Calu3 (cell line): ENCODE results near the gene ZDHHC16. TPM values are rescaled to one million over a fixed set of nuclear protein-coding genes. Genes with fewer than 3 reads are reported as not detected.

Experiments used
- BruUV-seq: library from RNA; stranded (reverse); fragments of 400-500 nt; replicated peaks from 2 replicates; lab custom pipeline; 2021; lab: Mats Ljungman, UMichigan
- CTCF ChIA-PET: fragments of 300-600 bp; sonication (Branson Sonifier 250); formaldehyde crosslinking; loops from one replicate; lab custom pipeline; 2022; ENCODE audit warnings: antibody characterized with exemption; lab: Charles Lee
- DNase-seq: peaks from one replicate; pipeline ENCODE4 v3.0.0; 2022
- H3K27ac Mint-ChIP-seq: one replicate; pipeline ENCODE4 v1.8.0; 2022; ENCODE audit warnings: mixed read lengths; ENCODE audit not compliant: unreplicated experiment
- H3K27me3 Mint-ChIP-seq: one replicate; pipeline ENCODE4 v1.8.0; 2022; ENCODE audit warnings: mixed read lengths; ENCODE audit not compliant: unreplicated experiment
- H3K36me3 Mint-ChIP-seq: one replicate; pipeline ENCODE4 v1.8.0; 2022; ENCODE audit warnings: mild to moderate bottlenecking, moderate library complexity, mixed read lengths; ENCODE audit not compliant: insufficient read depth, unreplicated experiment
- H3K4me1 Mint-ChIP-seq: one replicate; pipeline ENCODE4 v1.8.0; 2022; ENCODE audit warnings: mild to moderate bottlenecking, low read depth, mixed read lengths; ENCODE audit not compliant: unreplicated experiment
- H3K4me3 Mint-ChIP-seq: one replicate; pipeline ENCODE4 v1.8.0; 2022; ENCODE audit warnings: mild to moderate bottlenecking, low read depth, moderate library complexity, mixed read lengths; ENCODE audit not compliant: unreplicated experiment
- H3K9me3 Mint-ChIP-seq: one replicate; pipeline ENCODE4 v1.8.0; 2022; ENCODE audit warnings: low read depth, mixed read lengths; ENCODE audit not compliant: unreplicated experiment
- CTCF ChIP-seq: fragments of 200-600 bp; IDR thresholded peaks from one replicate; pipeline ENCODE4 v1.8.0; 2022; ENCODE audit warnings: antibody characterized with exemption; ENCODE audit not compliant: unreplicated experiment
- intact Hi-C: fragments of 100-400 bp; cut with micrococcal nuclease; formaldehyde crosslinking; loops from one replicate; pipeline ENCODE4 v1.10.0; 2022; ENCODE audit not compliant: unreplicated experiment
- total RNA-seq: library from RNA; stranded (reverse); gene quantifications from 2 replicates; pipeline ENCODE4 v1.2.3, GENCODE V29; 2022

ZDHHC16 gene
- total RNA-seq, 1 experiment from 2014 or later: 27.7 TPM

GRCh38 chr10:97483921-97484320 lies 37.9 kb downstream of the ZDHHC16 start:
- no peak for TF ChIP-seq CTCF
- no peak for DNase-seq
- Mint-ChIP-seq H3K4me1 (no peaks in the 10 kb centered on the region), H3K4me3 (no peak overlapping the region), H3K9me3 (no peaks in the 10 kb centered on the region), H3K27me3 (no peaks in the 10 kb centered on the region), H3K27ac (no peak overlapping the region), H3K36me3 (peaks cover 20% of the 10 kb centered on the region)
- intact Hi-C loops: no loop called here
- BruUV-seq: no TSS peak
- CTCF ChIA-PET: no interaction called here

GRCh38 chr10:97485647-97486281 lies 39.8 kb downstream of the ZDHHC16 start:
- no TSS peak for BruUV-seq
- no peak for DNase-seq
- no peaks in the 10 kb centered on the region for H3K27me3 Mint-ChIP-seq
- H3K9me3 Mint-ChIP-seq: no peaks in the 10 kb centered on the region
- H3K4me3 Mint-ChIP-seq: no peak overlapping the region
- no peaks in the 10 kb centered on the region for H3K4me1 Mint-ChIP-seq
- no peak overlapping the region for H3K27ac Mint-ChIP-seq
- peaks cover 12% of the 10 kb centered on the region for H3K36me3 Mint-ChIP-seq
- CTCF ChIA-PET: no interaction called here
- intact Hi-C loops: no loop called here
- TF ChIP-seq CTCF: no peak

GRCh38 chr10:97490592-97490991 lies 44.6 kb downstream of the ZDHHC16 start:
- CTCF ChIA-PET: no interaction called here
- no peaks in the 10 kb centered on the region for H3K27me3 Mint-ChIP-seq
- DNase-seq: no peak
- no peaks in the 10 kb centered on the region for H3K9me3 Mint-ChIP-seq
- no peak overlapping the region for H3K4me3 Mint-ChIP-seq
- no peak overlapping the region for H3K27ac Mint-ChIP-seq
- H3K36me3 Mint-ChIP-seq: peaks cover 14% of the 10 kb centered on the region
- no peak for TF ChIP-seq CTCF
- BruUV-seq: no TSS peak
- intact Hi-C loops: no loop called here
- no peaks in the 10 kb centered on the region for H3K4me1 Mint-ChIP-seq

GRCh38 chr10:97494151-97494550 lies 48.2 kb downstream of the ZDHHC16 start:
- H3K4me1 Mint-ChIP-seq: no peaks in the 10 kb centered on the region
- no peak overlapping the region for H3K27ac Mint-ChIP-seq
- H3K4me3 Mint-ChIP-seq: no peak overlapping the region
- CTCF ChIA-PET: no interaction called here
- H3K9me3 Mint-ChIP-seq: no peaks in the 10 kb centered on the region
- peaks cover 32% of the 10 kb centered on the region for H3K36me3 Mint-ChIP-seq
- intact Hi-C loops: no loop called here
- H3K27me3 Mint-ChIP-seq: no peaks in the 10 kb centered on the region
- TF ChIP-seq CTCF: no peak
- BruUV-seq: no TSS peak
- DNase-seq: no peak
